GM21515 (cell line): ENCODE data around the gene CAPZA3.
"Not testable (repeated sequence)": the region's sequence is repeated elsewhere in the genome, so short reads cannot be mapped to it uniquely, and the experiment has no call there.

ENCODE experiments used
- ATAC-seq: cut with Tn5 transposase; IDR thresholded peaks from one replicate; pipeline ENCODE4 v1.9.1; 2021; ENCODE audit not compliant: unreplicated experiment

The CAPZA3 gene

GRCh38 chr12:18753481-18754123, 15.7 kb downstream of the CAPZA3 start:
- no peak for ATAC-seq

- no peak for ATAC-seq
Measured at GRCh38 chr12:18754124-18754707, 16.3 kb downstream of the CAPZA3 start.

GRCh38 chr12:18755341-18755740, 17.4 kb downstream of the CAPZA3 start:
- ATAC-seq = no peak

GRCh38 chr12:18766479-18766878, 28.6 kb downstream of the CAPZA3 start:
- ATAC-seq = not testable (repeated sequence)

- ATAC-seq = no peak
Measured at GRCh38 chr12:18782827-18783226, 44.9 kb downstream of the CAPZA3 start.

- ATAC-seq = not testable (repeated sequence)
Measured at GRCh38 chr12:18785465-18785864, 47.5 kb downstream of the CAPZA3 start.
